H1 (cell line): ENCODE data around the gene MCM7. TPM values are rescaled to one million over a fixed set of nuclear protein-coding genes. Genes with fewer than 3 reads are reported as not detected.

Experiments used
- KDM5A ChIP-seq: fragments of 200-600 bp; IDR thresholded peaks from 2 replicates; pipeline ENCODE4 v1.7.1; 2012; ENCODE audit warnings: mild to moderate bottlenecking, low read length, inconsistent platforms, mixed read lengths
- polyA plus RNA-seq, 7 experiments: library from polyadenylated mRNA; depleted of rRNA in 3 of 7; stranded (reverse) in 5 of 7; unstranded in 2 of 7; fragments of >200 nt in 5 of 7; fragments of 200-250 nt in 2 of 7; gene quantifications; 1 replicate in 5 of 7; 2 replicates in 1 of 7; 4 replicates in 1 of 7; pipeline versions ENCODE4 v1.2.1 to v1.2.3, GENCODE V29; 2011 to 2013; ENCODE audit warnings: missing spikeins in 2 of 7, mixed read lengths in 2 of 7
- total RNA-seq: library from RNA; stranded (reverse); fragmentation: NEBNext Ultra II Directional; extraction: Animal tissue kit (Norgen Biotek cat#: 25700); gene quantifications from 2 replicates; pipeline ENCODE4 v1.2.1, GENCODE V29; 2021

The MCM7 gene
- total and polyA plus RNA-seq, 2 of the 8 experiments (the other 6 are each of a cell fraction or from before 2014, with no cell fraction given), result 313 to 344 TPM

GRCh38 chr7:100064162-100064561 is 37.0 kb downstream of the MCM7 start (continued):
- TF ChIP-seq KDM5A, result no peak
- TF ChIP-seq, all 59 proteins: peak for 0
